Kidney capillary endothelial cell (primary cell): ENCODE data around the gene ANKRD13D.
A peak's percentile ranks its signal among the peaks of the same experiment; 100 is the strongest.
"Not testable (repeated sequence)": the region's sequence is repeated elsewhere in the genome, so short reads cannot be mapped to it uniquely, and the experiment has no call there.

Experiments used
- DNase-seq: peaks from one replicate; pipeline ENCODE4 v3.0.0-alpha.2; 2018; ENCODE audit warnings: low spot score

ANKRD13D gene

GRCh38 chr11:67303835-67304411 is 14.8 kb downstream of the ANKRD13D start:
- no peak for DNase-seq

DNA sequence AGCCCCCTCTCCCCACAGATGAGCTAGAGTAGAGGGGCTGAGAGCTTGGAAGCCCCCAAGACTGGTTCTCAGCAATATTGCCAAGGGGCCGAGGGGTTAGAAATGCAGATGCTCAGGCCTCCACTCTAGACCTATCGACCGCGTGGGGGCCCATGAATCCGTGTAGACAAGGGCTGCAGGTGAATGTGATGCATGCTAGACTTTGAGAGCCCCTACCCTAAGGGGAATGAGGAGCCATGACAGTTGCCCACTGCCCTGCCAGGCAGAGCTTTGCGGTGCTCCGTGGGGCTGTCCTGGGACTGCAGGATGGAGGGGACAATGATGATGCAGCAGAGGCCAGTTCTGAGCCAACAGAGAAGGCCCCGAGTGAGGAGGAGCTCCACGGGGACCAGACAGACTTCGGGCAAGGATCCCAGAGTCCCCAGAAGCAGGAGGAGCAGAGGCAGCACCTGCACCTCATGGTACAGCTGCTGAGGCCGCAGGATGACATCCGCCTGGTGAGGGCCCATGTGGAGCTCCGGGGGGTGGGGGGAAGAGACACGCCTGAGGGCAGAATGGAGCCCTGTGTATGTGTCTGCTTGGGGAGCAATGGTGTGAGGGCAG is 15.5 kb downstream of the ANKRD13D start:
- DNase-seq, result no peak

- DNase-seq, result no peak
These were observed 17.9 kb downstream of the ANKRD13D start for GRCh38 chr11:67306769-67307544.

- DNase-seq, result no peak
These were observed 18.5 kb downstream of the ANKRD13D start for GRCh38 chr11:67307545-67308001.

- no peak for DNase-seq
These were observed 19.1 kb downstream of the ANKRD13D start for GRCh38 chr11:67308031-67308866.

DNA sequence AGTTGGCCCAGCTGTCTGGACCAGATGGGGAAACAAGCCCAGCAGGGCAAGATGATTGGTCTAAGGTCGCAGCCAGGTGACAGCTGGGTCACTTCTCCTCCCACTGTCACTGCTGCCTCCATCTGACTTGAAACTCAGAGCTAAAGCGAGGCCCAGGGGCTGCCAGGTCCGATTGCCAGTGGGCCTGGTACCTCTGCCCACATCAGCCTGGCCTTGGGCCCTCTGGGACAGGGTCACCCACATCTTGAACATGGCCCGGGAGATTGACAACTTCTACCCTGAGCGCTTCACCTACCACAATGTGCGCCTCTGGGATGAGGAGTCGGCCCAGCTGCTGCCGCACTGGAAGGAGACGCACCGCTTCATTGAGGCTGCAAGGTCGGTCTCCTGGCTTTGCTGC is 20.1 kb downstream of the ANKRD13D start:
- DNase-seq, result no peak

DNA sequence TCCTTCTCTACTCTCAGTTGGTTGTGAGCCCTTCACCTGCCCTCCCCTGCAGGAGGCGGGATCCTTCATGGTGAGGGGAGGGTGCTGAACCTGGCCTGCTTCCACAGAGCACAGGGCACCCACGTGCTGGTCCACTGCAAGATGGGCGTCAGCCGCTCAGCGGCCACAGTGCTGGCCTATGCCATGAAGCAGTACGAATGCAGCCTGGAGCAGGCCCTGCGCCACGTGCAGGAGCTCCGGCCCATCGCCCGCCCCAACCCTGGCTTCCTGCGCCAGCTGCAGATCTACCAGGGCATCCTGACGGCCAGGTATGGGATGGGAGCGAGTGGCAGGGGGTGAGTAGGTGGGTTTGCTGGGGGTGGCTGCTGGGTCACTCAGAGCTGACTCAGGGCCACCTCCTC is 20.6 kb downstream of the ANKRD13D start:
- no peak for DNase-seq

- DNase-seq, result no peak
These were observed 21.3 kb downstream of the ANKRD13D start for GRCh38 chr11:67310246-67311050.

DNA sequence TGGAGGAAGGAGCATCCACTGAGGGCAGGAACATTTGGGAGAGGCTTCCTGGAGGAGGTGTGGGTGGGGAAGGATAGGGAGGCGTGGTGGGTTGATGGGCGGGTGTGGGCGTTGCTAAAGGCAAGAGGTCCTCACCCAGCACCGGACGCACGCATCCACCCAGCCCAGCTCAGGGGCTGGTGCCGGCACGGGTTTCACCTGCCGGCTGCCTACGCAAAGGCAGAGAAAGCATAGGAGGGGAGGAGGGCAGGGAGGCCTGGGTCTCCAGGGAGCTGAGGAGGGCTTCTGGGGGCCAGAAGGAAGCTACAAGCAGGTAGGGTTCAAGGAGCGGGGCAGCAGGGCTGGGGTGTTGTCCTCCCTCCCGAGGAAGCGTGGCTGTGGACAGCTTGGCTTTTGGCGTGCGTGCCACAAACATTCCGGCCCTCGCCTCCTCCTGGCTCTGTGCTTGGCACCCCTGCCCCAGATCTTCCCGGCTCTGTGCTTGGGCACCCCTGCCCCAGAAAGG is 22.0 kb downstream of the ANKRD13D start:
- no peak for DNase-seq

DNA sequence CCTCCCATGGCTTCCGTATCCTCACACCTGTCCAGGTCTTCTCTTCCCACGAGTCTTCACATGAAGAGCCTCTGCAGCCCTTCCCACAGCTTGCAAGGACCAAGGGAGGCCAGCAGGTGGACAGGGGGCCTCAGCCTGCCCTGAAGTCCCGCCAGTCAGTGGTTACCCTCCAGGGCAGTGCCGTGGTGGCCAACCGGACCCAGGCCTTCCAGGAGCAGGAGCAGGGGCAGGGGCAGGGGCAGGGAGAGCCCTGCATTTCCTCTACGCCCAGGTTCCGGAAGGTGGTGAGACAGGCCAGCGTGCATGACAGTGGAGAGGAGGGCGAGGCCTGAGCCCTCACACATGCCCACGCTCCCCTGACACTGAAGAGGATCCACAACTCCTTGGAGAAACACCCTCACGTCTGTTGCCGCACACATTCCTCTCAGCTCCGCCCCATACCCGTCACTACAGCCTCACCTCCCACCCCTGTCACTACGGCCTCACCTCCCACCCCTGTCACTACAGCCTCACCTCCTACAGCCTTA is 22.5 kb downstream of the ANKRD13D start:
- no peak for DNase-seq

DNA sequence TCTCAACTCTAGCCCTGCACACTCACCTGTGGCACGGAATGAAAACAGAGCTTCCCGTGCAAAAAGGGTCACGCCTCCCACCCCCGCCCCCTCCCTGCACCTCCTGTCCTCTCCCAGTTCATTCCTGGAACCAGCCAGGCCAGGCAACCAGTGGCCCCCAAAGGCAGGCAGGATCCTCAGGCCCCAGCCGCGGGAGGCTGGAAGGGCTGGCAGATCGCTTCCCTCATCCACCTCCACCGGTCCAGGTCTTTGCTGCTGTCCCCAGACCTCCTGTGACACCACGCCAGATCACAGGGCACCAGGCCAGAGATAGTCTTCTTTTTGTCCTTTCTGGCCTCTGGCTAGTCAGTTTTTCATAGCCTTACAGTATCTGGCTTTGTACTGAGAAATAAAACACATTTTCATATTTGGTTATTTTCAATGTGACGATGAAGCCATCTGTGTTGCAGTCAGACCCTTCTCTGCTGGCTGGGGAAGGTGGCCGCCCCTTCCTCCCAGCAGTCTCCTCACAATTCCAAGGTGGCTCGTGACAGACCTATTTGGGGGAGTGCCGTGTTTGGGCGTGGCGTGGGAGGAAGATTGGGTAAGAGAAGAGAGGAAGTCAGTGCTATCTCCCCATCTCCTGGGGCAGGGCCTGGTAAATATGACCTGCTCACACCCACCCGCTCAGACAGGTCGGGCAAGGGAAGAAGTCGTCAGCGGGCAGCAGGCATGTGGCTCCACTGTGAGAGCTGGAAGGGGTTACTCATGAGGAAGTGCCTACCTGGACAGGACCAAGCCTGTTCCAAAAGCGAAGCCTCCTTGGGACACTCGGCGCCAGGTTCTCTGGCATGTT is 23.3 kb downstream of the ANKRD13D start:
- no peak for DNase-seq

- DNase-seq, result no peak
These were observed 24.2 kb downstream of the ANKRD13D start for GRCh38 chr11:67313125-67313890.

GRCh38 chr11:67314218-67314617 is 25.1 kb downstream of the ANKRD13D start:
- no peak for DNase-seq

DNA sequence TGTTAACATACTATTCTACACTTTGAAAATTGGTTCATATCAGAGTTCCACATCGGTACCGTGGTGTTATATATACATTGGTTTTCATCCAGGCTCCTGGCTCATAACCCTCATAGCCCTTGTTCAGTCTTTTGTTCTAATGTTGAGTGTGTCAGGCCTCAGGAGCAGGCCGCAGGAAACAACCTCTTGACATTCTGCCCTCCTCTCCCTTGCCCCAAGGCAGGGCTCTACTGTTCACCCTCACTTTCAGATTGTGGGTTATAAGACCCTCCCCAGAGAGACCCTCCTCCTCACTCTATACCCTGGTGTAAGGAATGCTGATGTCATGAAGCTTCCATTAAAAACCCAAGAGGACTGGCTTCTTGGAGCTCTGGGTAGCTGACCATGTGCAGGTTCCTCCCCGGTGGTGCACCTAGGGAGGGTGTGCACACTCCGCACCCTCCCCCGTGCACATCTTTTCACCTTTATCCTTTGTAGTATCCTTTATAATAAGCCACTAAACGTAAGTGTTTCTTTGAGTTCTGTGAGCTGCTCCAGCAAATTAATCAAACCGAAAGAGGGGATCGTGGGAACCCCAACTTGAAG is 26.3 kb downstream of the ANKRD13D start:
- no peak for DNase-seq

DNA sequence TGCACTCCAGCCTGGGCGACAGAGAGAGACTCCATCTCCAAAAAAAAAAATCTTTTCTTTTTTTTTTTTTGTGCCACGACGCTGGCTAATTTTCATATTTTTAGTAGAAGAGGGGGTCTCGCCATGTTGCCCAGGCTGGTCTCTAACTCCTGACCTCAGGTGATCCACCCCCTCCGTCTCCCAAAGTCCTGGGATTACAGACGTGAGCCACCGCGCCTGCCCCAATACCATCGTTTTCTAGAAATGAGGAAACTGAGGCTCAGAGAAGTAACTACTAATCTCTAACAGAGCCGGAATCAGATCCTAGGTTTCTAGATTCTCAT is 27.7 kb downstream of the ANKRD13D start:
- no peak for DNase-seq

- peak; percentile 95 for DNase-seq
These were observed 28.2 kb downstream of the ANKRD13D start for GRCh38 chr11:67317205-67317887.

- DNase-seq, result no peak
These were observed 28.9 kb downstream of the ANKRD13D start for GRCh38 chr11:67317888-67318555.

DNA sequence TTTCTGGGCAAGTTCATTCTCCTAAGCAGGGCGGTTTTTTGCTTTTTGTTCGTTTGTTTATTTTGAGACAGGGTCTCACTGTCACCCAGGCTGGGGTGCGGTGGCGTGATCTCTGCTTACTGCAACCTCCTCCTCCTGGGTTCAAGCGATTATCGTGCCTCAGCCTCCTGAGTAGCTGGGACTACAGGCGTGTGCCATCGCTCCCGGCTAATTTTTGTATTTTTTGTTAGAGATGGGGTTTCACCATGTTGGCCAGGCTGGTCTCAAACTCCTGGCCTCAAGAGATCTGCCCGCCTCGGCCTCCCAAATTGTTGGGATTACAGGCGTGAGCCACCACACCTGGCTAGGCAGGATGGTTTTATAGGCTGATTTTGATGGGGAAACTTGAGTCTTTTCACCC is 29.8 kb downstream of the ANKRD13D start:
- not testable (repeated sequence) for DNase-seq
